Measurements from ENCODE around the gene IER2. TPM values are rescaled to one million over a fixed set of nuclear protein-coding genes. Genes with fewer than 3 reads are reported as not detected.
A peak's percentile ranks its signal among the peaks of the same experiment; 100 is the strongest.

IER2 gene
- total and polyA plus RNA-seq, 9 of the 15 experiments (the other 6 are each of a cell fraction or from before 2014, with no cell fraction given): 4.5 to 205 (median 23.7) TPM

DNA sequence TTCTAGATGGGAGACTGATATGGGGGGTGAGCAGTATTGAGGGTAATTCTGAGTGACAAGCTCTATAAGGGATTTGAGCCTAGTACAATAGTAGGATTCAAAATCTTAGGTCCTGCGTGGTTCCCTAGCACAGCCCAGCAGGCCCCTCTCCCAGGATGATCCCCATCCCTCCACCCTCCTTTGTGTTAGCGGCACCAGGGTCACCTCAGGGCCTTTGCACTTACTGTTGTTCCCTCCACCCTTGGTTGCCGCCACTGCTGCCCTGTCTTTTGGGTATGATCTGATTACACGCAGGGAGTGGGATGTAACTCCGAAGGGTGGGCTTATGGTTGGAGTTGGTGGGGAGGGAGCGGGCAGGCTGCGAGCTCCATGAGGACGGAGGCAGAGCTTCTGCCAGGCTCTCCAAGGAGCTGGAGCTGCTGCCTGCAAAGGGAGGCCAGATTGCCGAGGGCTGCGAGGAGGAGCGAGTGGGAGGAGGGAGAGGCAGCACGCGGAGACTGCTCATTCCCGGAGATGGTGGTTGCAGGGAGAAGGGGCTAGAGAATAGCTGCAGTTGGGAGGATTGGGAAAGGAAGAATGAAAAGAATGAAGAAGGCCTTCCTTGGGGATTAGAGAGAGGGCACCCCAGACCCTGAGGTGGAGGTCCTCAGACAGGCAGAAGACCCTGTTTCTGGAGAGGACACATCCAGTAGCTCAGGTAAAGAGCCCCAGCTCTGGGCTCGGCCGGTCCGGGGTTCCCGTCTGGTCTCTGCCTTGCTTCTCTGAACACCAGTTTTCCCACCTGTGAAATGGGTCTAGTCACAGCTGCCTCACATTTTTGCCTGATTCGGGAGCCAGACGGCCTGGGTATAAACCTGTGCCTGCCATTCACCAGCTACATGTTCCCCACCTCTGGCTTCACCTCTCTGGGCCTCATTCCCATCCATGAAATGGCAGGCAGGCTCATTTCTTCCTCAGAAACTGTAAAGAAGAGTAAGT, 26.9 kb upstream of the IER2 start (continued):
- TF ChIP-seq, protein P1, sequence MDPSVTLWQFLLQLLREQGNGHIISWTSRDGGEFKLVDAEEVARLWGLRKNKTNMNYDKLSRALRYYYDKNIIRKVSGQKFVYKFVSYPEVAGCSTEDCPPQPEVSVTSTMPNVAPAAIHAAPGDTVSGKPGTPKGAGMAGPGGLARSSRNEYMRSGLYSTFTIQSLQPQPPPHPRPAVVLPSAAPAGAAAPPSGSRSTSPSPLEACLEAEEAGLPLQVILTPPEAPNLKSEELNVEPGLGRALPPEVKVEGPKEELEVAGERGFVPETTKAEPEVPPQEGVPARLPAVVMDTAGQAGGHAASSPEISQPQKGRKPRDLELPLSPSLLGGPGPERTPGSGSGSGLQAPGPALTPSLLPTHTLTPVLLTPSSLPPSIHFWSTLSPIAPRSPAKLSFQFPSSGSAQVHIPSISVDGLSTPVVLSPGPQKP (CRISPR knock-in tag; IDR thresholded peaks at IDR 0.05): no peak
- peak; percentile 40; the same call in 1 of the 2 replicates for TF ChIP-seq BCOR (IDR thresholded peaks at IDR 0.05)
- TF ChIP-seq, protein P2, sequence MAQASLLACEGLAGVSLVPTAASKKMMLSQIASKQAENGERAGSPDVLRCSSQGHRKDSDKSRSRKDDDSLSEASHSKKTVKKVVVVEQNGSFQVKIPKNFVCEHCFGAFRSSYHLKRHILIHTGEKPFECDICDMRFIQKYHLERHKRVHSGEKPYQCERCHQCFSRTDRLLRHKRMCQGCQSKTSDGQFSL (CRISPR knock-in tag; IDR thresholded peaks at IDR 0.05): 0 out of 2 replicates have a peak, but pooled peaks have one; percentile 11
- TF ChIP-seq, protein P2 (tag; IDR thresholded peaks at IDR 0.05): no peak; a peak in 1 of 4 replicates
- no peak for TF ChIP-seq DIDO1 (tag; IDR thresholded peaks at IDR 0.05; ENCODE audit: low read depth)
- TF ChIP-seq, protein P3, sequence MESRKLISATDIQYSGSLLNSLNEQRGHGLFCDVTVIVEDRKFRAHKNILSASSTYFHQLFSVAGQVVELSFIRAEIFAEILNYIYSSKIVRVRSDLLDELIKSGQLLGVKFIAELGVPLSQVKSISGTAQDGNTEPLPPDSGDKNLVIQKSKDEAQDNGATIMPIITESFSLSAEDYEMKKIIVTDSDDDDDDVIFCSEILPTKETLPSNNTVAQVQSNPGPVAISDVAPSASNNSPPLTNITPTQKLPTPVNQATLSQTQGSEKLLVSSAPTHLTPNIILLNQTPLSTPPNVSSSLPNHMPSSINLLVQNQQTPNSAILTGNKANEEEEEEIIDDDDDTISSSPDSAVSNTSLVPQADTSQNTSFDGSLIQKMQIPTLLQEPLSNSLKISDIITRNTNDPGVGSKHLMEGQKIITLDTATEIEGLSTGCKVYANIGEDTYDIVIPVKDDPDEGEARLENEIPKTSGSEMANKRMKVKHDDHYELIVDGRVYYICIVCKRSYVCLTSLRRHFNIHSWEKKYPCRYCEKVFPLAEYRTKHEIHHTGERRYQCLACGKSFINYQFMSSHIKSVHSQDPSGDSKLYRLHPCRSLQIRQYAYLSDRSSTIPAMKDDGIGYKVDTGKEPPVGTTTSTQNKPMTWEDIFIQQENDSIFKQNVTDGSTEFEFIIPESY (CRISPR knock-in tag; IDR thresholded peaks at IDR 0.05): peak; percentile 89
- TF ChIP-seq CREBBP (IDR thresholded peaks at IDR 0.05; ENCODE audit: low read depth, low read length): no peak
- TF ChIP-seq CBX3 (IDR thresholded peaks at IDR 0.05; ENCODE audit: borderline replicate concordance in 1 of 2, low read length in 2 of 2): no peak
- TF ChIP-seq, protein P4, sequence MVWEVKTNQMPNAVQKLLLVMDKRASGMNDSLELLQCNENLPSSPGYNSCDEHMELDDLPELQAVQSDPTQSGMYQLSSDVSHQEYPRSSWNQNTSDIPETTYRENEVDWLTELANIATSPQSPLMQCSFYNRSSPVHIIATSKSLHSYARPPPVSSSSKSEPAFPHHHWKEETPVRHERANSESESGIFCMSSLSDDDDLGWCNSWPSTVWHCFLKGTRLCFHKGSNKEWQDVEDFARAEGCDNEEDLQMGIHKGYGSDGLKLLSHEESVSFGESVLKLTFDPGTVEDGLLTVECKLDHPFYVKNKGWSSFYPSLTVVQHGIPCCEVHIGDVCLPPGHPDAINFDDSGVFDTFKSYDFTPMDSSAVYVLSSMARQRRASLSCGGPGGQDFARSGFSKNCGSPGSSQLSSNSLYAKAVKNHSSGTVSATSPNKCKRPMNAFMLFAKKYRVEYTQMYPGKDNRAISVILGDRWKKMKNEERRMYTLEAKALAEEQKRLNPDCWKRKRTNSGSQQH (CRISPR knock-in tag; IDR thresholded peaks at IDR 0.05): no peak
